Hepatocyte (in vitro differentiated cells): ENCODE measurements around the gene USP21. TPM values are rescaled to one million over a fixed set of nuclear protein-coding genes. Genes with fewer than 3 reads are reported as not detected.
A peak's percentile ranks its signal among the peaks of the same experiment; 100 is the strongest.

Experiments
- DNase-seq: peaks from one replicate; pipeline ENCODE4 v3.0.0-alpha.2; 2016; ENCODE audit warnings: low spot score
- H2AFZ ChIP-seq: fragments of 200-600 bp; sonication (generic); 2 replicates; pipeline ENCODE4 v1.6.0; 2016; ENCODE audit warnings: antibody characterized with exemption, mild to moderate bottlenecking
- H3K27ac ChIP-seq: fragments of 200-600 bp; sonication (generic); 2 replicates; pipeline ENCODE4 v1.5.1; 2016; ENCODE audit warnings: mild to moderate bottlenecking
- H3K27me3 ChIP-seq: fragments of 200-600 bp; sonication (generic); 2 replicates; pipeline ENCODE4 v1.6.1; 2016
- H3K36me3 ChIP-seq: fragments of 200-600 bp; sonication (generic); replicated peaks from 2 replicates; pipeline ENCODE4 v1.5.1; 2016; ENCODE audit warnings: low read depth; ENCODE audit not compliant: insufficient read depth
- H3K4me1 ChIP-seq: fragments of 200-600 bp; sonication (generic); 2 replicates; pipeline ENCODE4 v1.5.1; 2016; ENCODE audit warnings: mild to moderate bottlenecking, moderate library complexity; ENCODE audit not compliant: insufficient read depth
- H3K4me2 ChIP-seq: fragments of 200-600 bp; sonication (generic); 2 replicates; pipeline ENCODE4 v1.6.0; 2016
- H3K4me3 ChIP-seq: fragments of 200-600 bp; sonication (generic); 2 replicates; pipeline ENCODE4 v1.5.1; 2016; ENCODE audit warnings: mild to moderate bottlenecking
- H3K79me2 ChIP-seq: fragments of 200-600 bp; sonication (generic); 2 replicates; pipeline ENCODE4 v1.6.0; 2017; ENCODE audit warnings: mild to moderate bottlenecking
- H3K9me2 ChIP-seq: fragments of 200-600 bp; sonication (generic); replicated peaks from 2 replicates; pipeline ENCODE4 v1.6.0; 2017; ENCODE audit warnings: mild to moderate bottlenecking; ENCODE audit not compliant: insufficient read depth
- H3K9me3 ChIP-seq: fragments of 200-600 bp; sonication (generic); 2 replicates; pipeline ENCODE4 v1.5.1; 2016; ENCODE audit warnings: low read depth, mild to moderate bottlenecking
- H4K20me1 ChIP-seq: fragments of 200-600 bp; sonication (generic); 2 replicates; pipeline ENCODE4 v1.6.0; 2016; ENCODE audit warnings: mild to moderate bottlenecking; ENCODE audit not compliant: insufficient read depth, poor library complexity, severe bottlenecking
- EZH2 ChIP-seq: fragments of 200-600 bp; sonication (generic); IDR thresholded peaks from 2 replicates; pipeline ENCODE4 v1.6.1; 2016; ENCODE audit warnings: antibody characterized with exemption, mild to moderate bottlenecking, borderline replicate concordance
- EZH2phosphoT487 ChIP-seq: fragments of 200-600 bp; sonication (generic); IDR thresholded peaks from one replicate; pipeline ENCODE4 v1.6.1; 2018; ENCODE audit warnings: antibody characterized with exemption, mild to moderate bottlenecking, low read depth, moderate library complexity; ENCODE audit not compliant: unreplicated experiment, severe bottlenecking
- WGBS: methylation state at CpG from one replicate; pipeline ENCODE4 v1.1.6; 2016; ENCODE audit warnings: low lambda C conversion rate; ENCODE audit errors: missing lambda C conversion rate; 5-methylcytosine and 5-hydroxymethylcytosine counted together
- polyA plus RNA-seq: library from polyadenylated mRNA; unstranded; fragments of >200 nt; fragmentation: Nextera tagmentation; extraction: Ambion mirVana; gene quantifications from 2 replicates; pipeline ENCODE4 v1.2.1, GENCODE V29; 2016
- total RNA-seq: library from RNA; depleted of rRNA; stranded (reverse); fragments of >200 nt; gene quantifications from 2 replicates; pipeline ENCODE4 v1.2.3, GENCODE V29; 2014
- TF ChIP-seq, protein P1 (sequence below): fragments of 200-600 bp; sonication (generic); IDR thresholded peaks from 2 replicates; pipeline ENCODE4 v1.5.1; 2016; ENCODE audit warnings: antibody characterized with exemption, mild to moderate bottlenecking; ENCODE audit not compliant: poor library complexity

Gene USP21
- total and polyA plus RNA-seq, 2 experiments from 2014 or later, result 7.7 to 24.4 TPM

- Histone ChIP-seq H3K9me3 (no peaks in the 10 kb centered on the region), H3K4me3 (no peak overlapping the region), H2AFZ (no peak overlapping the region), H3K79me2 (peaks cover 89% of the 10 kb centered on the region), H3K9me2 (no peaks in the 10 kb centered on the region), H3K36me3 (no peaks in the 10 kb centered on the region), H4K20me1 (peaks cover 5% of the 10 kb centered on the region), H3K4me1 (peaks cover 16% of the 10 kb centered on the region), H3K27me3 (no peaks in the 10 kb centered on the region), H3K27ac (no peak overlapping the region), H3K4me2 (peak overlapping the region; percentile 93)
- 53% methylated on average over 1 of the region's 1 CpG for WGBS
- no peak for DNase-seq
- TF ChIP-seq, protein P1, sequence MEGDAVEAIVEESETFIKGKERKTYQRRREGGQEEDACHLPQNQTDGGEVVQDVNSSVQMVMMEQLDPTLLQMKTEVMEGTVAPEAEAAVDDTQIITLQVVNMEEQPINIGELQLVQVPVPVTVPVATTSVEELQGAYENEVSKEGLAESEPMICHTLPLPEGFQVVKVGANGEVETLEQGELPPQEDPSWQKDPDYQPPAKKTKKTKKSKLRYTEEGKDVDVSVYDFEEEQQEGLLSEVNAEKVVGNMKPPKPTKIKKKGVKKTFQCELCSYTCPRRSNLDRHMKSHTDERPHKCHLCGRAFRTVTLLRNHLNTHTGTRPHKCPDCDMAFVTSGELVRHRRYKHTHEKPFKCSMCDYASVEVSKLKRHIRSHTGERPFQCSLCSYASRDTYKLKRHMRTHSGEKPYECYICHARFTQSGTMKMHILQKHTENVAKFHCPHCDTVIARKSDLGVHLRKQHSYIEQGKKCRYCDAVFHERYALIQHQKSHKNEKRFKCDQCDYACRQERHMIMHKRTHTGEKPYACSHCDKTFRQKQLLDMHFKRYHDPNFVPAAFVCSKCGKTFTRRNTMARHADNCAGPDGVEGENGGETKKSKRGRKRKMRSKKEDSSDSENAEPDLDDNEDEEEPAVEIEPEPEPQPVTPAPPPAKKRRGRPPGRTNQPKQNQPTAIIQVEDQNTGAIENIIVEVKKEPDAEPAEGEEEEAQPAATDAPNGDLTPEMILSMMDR, result no peak
- TF ChIP-seq EZH2 (no peak), EZH2phosphoT487 (no peak)
These were observed 29.0 kb upstream of the USP21 start for GRCh38 chr1:161130266-161130665.

DNA sequence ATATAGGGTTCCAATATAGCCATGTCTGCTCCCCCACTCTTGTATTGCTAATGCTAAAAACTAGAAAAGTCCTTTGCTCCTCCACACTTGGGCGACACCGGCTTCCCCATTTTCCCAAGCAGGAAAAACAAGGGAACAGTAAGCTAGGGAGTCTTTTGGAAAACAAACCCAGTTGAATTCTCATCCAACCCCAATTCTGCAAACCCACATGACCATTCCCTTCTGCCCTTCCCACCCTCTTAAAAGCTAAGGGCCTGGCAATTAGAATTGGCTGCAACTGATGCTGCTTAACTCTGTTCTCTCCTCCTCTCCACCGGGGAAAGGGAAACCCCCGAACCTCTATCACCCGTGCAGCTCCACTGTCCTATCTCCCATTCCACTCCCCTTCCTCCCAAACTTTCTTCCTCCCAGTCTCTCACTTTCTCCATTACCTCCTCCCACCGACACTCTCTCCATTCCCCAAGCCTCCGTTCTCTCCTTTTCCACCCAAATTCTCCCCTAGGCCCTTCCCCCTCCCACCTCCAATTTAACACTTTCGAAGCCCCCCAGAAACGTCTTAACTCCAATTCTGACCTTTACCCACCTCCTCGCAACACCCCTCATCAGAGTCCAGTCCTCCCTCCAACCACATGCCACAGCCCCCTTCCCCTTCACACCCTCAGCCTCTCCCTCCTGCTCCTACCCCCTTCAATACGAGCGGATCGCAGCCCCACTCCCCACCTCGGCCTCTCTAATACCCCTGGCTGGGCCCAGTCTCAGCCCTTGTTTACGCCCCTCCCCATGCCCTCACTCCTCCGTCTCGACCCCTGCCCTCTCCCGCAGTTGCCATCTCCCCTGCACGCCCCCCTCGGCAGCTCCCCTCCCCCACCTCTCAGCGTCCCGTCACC is 27.5 kb upstream of the USP21 start:
- 6% methylated on average over 7 of the region's 22 CpGs for WGBS
- H3K27me3 ChIP-seq, result no peaks in the 10 kb centered on the region
- H3K9me2 ChIP-seq, result no peaks in the 10 kb centered on the region
- no peaks in the 10 kb centered on the region for H3K36me3 ChIP-seq
- peaks cover 16% of the 10 kb centered on the region for H3K4me1 ChIP-seq
- peak overlapping the region; percentile 46 for H3K4me3 ChIP-seq
- H3K27ac ChIP-seq, result peak overlapping the region; percentile 93
- peaks cover 87% of the 10 kb centered on the region for H3K79me2 ChIP-seq
- peak overlapping the region; percentile 61 for H2AFZ ChIP-seq
- peaks cover 5% of the 10 kb centered on the region for H4K20me1 ChIP-seq
- no peaks in the 10 kb centered on the region for H3K9me3 ChIP-seq
- TF ChIP-seq, protein P1, result no peak
- TF ChIP-seq EZH2phosphoT487, result no peak
- TF ChIP-seq EZH2, result no peak
- peak overlapping the region; percentile 93 for H3K4me2 ChIP-seq
- peak; percentile 44 for DNase-seq

GRCh38 chr1:161132410-161133219 is 26.7 kb upstream of the USP21 start, which contains the start of gene DEDD:
Gene DEDD (minus strand): TSS chr1:161132667. CDS start chr1:161124462, 8,205 bp downstream.
- TF ChIP-seq EZH2phosphoT487, result no peak
- TF ChIP-seq EZH2, result no peak
- TF ChIP-seq, protein P1, result no peak
- Histone ChIP-seq H3K9me2 (no peaks in the 10 kb centered on the region), H3K27ac (peak within 1 kb of the TSS; percentile 93), H4K20me1 (peaks cover 5% of the 10 kb centered on the region), H3K36me3 (no peaks in the 10 kb centered on the region), H3K4me1 (peaks cover 16% of the 10 kb centered on the region), H3K27me3 (no peaks in the 10 kb centered on the region), H3K4me3 (peak within 1 kb of the TSS; percentile 46), H2AFZ (peak within 1 kb of the TSS; percentile 61), H3K79me2 (peaks cover 80% of the 10 kb centered on the region), H3K9me3 (no peaks in the 10 kb centered on the region), H3K4me2 (peak within 1 kb of the TSS; percentile 93)
- WGBS, result under 1% methylated on average over 41 of the region's 68 CpGs
- DNase-seq, result peak; percentile 96
